HG03469 (cell line): Measurements from ENCODE around the gene ST14.
"Not testable (repeated sequence)": the region's sequence is repeated elsewhere in the genome, so short reads cannot be mapped to it uniquely, and the experiment has no call there.

Experiments
- ATAC-seq: cut with Tn5 transposase; IDR thresholded peaks from one replicate; pipeline ENCODE4 v1.9.1; 2021; ENCODE audit warnings: mild to moderate bottlenecking, moderate library complexity, moderate number of reproducible peaks; ENCODE audit not compliant: unreplicated experiment

Gene ST14

DNA sequence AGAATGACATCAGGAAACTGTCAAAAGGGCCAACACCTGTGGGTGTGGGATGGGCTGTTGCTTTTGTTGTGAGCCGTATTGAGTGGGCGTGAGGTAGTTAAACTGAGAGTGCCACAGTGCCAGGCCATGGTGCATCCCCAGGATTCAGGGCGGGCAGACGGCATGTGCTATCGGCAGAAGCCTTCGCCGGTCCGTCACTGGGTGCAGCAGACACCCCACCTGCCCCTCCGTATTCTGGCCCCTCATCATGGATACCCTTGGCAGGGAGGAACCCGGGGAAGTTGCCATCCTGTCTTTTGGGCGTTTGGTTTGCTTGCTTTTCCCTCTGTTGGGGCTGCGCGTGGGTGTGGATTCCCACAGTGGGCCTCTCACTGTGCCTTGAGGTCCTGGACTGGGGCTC, 27.5 kb downstream of the ST14 start:
- ATAC-seq = no peak

DNA sequence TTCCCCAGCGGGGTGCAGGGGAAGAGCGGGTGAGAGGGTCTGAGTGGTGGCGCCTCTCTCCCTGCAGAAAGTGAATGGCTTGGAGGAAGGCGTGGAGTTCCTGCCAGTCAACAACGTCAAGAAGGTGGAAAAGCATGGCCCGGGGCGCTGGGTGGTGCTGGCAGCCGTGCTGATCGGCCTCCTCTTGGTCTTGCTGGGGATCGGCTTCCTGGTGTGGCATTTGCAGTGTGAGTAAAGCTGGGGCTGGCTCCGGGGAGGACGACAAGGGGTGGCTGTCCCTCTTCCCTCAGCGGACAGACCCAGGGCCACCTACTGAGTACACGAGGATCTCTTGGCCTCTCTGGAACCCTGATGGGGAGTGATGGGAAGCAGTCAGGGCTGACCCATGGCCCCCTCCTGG, 28.5 kb downstream of the ST14 start:
- no peak for ATAC-seq

DNA sequence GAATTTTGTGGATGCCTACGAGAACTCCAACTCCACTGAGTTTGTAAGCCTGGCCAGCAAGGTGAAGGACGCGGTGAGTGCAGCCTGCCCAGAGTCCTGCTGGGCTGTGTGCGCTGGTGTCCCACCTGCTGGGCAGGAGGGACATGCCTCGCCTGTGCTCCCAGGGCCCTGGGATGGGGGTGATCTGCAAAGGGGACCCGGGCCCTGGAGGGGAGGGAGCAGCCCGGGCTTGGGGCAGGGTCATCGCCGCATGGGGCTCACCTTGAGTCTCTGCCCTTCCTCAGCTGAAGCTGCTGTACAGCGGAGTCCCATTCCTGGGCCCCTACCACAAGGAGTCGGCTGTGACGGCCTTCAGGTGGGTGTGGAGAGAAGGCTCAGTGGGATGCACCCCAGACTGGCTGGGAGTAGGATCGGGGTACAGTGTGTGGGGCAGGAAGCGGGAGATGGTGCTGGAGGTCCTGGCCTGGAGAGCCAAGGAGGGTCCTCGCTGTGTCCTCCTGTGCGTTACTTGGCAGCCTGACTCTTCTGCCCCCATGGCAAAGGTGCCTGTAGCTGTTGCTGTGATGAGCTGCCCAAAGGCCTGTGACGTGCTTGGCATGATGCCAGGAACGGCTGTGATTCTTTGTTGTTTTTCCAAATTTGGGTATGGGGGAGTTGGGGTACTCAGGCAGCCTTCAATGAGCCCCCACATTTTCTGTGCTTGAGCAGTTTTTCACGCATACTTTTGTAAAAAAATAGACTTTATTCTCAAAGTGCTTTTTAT, 29.2 kb downstream of the ST14 start:
- no peak for ATAC-seq

DNA sequence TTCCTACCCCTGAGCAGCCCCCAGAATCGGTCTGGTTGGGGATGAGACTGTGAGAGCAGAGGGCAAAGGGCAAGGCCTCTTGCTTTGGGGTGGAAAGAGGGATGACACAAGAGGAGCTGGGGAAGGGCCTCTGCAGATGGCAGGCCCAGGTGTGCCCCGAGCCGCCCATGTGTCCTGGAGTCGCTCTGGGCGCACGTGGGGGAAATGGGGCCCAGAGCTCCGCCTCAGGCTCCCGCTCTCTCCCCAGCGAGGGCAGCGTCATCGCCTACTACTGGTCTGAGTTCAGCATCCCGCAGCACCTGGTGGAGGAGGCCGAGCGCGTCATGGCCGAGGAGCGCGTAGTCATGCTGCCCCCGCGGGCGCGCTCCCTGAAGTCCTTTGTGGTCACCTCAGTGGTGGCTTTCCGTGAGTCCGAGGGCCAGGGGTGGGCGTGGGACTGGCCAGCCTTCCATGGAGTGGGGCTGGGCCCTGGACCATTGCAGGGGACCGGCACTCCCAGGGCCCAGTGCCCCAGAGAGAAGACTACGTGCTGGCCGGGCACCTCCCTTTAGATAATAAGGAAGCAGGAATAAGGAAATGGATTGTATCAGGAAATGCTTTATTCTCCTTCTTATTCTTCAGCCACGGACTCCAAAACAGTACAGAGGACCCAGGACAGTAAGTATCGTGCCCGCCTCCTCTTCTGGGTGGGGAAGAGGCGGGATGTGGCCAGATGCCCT, 30.1 kb downstream of the ST14 start:
- no peak for ATAC-seq

DNA sequence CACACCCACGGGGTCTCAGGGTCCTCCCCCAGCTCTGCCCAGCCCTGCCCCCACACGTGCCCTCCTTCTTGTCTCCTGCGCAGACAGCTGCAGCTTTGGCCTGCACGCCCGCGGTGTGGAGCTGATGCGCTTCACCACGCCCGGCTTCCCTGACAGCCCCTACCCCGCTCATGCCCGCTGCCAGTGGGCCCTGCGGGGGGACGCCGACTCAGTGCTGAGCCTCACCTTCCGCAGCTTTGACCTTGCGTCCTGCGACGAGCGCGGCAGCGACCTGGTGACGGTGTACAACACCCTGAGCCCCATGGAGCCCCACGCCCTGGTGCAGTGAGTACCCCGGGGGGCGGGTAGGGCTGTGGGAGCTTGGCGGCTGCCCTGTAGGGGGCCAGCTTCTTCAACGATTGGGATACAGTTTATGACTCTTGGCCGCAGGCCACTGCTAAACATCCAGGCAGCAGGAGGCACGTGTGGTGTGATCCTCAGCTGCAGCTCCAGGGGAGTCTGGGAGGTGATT, 30.8 kb downstream of the ST14 start:
- no peak for ATAC-seq

DNA sequence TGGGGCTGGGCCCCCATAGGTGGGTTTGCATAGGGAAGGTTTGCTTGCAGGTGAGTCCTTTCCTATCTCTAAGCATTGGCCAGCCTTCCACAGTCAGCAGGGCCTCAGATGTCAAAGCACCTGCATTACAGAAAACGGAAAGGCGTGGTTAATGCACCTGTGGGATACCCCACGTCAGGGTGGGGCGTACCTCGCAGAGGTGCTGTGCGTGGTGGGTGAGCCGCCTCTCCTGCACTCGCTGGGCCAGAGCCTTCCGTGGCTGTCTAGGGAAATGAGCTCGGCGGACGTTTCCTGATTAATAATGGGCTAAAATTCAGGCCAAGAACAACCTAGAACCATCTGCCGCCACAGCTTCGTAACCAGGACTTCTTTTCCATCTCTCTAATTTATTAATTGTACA, 32.3 kb downstream of the ST14 start:
- no peak for ATAC-seq

DNA sequence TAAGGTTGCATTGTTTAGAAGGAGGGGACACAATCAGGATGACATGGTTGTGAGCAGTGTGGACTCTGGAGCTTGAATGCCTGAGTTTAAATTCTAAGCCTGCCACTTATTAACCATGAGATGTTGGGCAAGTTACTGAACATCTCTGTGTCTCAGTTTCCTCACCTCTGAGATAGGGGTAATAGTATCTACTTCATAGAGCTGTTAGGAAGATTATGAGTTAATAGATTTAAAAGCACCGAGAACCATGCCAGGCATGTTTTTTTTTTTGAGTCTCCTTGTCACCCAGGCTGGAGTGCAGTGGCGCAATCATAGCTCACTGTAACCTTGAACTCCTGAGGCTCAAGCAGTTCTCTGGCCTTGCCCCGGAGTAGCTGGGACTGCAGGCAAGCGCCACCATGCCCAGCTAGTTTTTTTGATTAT, 33.3 kb downstream of the ST14 start:
- no peak for ATAC-seq

DNA sequence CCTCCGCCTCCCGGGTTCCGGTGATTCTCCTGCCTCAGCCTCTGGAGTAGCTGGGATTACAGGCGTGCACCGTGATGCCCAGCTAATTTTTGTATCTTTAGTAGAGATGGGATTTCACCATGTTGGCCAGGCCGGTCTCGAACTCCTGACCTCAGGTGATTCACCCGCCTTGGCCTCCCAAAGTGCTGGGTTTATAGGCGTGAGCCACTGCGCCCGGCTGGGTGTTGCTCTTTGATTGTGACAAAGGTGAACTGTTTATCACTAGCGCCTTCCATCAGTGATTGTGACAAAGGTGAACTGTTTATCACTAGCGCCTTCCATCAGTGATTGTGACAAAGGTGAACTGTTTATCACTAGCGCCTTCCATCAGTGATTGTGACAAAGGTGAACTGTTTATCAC, 34.0 kb downstream of the ST14 start:
- ATAC-seq = not testable (repeated sequence)

DNA sequence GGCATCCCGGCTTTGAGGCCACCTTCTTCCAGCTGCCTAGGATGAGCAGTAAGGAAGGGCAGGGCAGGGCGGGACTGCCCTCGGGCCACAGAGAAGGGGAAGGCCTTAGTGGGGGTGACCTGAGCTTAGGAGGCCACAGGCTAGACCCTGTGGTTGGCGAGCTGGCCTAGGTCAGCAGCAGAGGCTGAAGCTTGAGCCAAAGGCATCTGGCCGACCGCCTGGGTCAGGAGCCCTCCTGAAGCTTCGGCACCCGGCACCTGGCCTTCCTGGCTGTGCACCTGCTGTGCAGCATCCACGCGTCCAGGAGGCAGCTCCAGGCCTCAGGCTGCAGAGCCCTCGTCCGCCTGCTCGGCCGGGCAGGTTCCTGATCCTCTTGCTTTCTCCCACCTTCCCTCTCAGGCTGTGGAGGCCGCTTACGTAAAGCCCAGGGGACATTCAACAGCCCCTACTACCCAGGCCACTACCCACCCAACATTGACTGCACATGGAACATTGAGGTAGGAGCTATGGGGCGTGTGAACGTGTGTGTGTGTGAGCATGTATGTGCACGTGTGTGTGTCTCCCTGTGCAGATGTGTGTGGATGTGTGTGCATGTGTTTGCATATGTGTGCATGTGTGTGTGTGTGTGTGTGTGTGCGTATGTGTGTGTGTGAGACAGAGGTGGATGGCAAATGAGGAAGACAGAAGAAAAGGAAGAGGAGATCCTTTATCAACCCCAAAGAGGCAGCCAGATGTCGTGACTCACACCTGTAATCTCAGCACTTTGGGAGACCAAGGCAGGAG, 34.9 kb downstream of the ST14 start:
- no peak for ATAC-seq

DNA sequence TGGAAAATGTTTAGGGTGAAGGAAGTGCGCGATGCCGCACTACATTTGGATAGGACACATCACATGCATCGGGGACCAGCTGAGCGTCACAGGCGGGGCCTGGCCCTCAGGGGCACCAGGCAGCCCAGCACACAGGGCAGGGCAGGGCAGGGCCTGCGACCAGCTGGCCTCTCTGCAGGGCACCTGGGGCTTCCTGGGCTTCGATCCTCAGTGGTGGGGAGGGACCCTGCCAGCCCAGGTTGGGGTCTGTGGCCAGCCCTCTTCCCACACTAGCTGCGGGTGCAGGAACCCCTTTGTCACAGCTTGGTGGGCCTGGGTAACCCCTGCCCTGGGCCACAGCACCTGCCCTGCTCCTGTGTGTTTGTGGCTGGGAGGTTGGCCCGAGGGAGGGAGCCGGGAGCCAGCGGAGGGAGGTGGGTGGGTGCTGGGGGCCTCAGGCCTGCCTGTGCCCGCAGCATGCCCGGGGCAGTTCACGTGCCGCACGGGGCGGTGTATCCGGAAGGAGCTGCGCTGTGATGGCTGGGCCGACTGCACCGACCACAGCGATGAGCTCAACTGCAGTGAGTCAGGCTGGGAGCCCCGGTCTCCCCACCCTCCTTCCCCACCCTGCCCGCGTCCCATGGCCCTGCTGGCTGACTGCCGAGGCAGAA, 37.9 kb downstream of the ST14 start:
- ATAC-seq = no peak

DNA sequence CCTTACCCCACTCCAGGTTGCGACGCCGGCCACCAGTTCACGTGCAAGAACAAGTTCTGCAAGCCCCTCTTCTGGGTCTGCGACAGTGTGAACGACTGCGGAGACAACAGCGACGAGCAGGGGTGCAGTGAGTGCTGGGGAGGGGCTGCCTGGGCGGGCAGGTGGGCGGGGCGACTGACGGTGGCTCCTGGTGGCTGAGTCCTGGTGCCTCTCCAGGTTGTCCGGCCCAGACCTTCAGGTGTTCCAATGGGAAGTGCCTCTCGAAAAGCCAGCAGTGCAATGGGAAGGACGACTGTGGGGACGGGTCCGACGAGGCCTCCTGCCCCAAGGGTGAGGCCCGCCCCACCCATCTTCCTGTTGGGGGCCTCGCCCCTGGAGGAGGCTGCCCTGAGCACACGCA, 38.7 kb downstream of the ST14 start:
- no peak for ATAC-seq

DNA sequence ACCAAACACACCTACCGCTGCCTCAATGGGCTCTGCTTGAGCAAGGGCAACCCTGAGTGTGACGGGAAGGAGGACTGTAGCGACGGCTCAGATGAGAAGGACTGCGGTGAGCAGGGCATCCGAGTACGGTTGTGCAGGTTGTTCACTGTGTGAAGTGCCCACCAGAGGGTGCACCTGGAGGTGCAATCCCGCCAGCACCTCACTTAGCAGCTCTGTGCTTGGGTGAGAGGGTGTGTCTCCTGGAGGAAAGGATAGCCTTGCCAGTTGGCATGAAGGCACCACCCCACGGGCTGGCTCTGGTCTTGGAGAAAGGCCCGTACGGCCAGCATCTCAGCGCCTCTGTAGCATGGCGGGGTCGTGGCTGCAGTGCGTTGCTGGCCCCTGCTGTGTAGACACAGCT, 39.4 kb downstream of the ST14 start:
- no peak for ATAC-seq

DNA sequence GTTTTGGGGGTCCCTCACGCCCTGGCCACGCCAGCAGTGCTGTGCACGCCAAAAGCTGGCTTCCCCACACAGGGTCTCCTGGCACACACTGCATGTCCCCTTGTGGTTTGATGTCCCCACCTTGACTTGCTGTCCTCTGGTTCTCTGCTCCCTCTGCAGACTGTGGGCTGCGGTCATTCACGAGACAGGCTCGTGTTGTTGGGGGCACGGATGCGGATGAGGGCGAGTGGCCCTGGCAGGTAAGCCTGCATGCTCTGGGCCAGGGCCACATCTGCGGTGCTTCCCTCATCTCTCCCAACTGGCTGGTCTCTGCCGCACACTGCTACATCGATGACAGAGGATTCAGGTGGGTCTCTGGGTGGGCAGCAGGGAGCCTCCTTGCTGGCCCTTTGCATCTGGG, 40.2 kb downstream of the ST14 start:
- no peak for ATAC-seq

DNA sequence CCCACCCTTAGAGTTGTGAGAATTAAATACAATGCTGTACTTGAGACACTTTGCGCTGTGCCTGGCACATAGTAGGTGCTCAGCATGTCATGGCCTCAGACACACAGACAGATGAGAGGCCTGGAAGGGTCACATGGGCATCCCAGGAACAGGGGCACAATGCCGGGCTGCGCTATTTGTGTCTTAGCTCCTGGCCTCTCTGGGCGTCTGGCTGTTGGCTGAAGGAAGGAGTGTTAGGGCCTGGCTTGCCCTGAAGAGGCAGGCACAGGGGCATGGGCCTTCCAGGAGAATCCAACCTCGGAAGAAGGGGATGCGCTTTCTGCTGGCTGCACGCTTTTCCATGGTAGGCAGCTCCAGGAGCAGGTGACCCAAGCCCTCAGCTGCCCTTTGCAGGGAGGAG, 41.4 kb downstream of the ST14 start:
- ATAC-seq = no peak

DNA sequence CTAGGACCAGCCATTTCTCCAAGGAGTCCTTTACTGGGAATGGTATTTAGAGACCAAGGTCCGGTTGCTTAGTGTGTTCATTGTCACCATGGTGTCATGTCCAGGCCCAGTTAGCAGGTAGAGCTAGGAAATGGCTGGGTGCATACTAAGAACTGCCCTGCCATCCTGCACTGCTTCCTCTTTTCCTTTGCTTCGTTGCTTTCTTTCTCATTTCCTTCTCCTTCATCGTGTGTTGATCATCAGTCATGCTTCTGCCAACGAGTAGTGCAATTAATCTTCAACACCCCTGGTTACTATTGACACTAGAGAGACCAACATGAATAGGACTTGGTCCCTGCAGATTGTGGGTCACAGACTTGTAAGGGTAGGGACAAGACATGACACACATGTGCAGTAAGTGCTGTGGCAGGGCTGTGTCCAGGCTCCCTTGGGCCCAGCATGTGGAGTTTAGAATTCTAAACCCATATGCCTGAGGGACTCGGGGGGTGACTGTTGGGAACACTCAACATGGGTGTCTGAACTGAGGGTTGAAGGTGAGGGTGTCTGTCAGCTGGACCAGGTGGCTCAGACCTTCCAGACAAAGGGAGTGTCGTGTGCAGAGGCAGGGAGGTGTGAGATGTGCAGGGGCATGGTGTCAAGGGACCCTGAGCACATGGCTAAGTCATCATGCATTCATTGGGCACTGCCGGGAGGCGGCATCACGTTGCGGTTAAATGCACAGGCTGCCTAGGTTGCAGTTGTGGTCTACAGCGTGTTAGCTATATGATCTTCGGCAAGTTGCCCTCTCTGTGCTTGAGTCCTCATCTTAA, 42.6 kb downstream of the ST14 start:
- ATAC-seq = no peak

DNA sequence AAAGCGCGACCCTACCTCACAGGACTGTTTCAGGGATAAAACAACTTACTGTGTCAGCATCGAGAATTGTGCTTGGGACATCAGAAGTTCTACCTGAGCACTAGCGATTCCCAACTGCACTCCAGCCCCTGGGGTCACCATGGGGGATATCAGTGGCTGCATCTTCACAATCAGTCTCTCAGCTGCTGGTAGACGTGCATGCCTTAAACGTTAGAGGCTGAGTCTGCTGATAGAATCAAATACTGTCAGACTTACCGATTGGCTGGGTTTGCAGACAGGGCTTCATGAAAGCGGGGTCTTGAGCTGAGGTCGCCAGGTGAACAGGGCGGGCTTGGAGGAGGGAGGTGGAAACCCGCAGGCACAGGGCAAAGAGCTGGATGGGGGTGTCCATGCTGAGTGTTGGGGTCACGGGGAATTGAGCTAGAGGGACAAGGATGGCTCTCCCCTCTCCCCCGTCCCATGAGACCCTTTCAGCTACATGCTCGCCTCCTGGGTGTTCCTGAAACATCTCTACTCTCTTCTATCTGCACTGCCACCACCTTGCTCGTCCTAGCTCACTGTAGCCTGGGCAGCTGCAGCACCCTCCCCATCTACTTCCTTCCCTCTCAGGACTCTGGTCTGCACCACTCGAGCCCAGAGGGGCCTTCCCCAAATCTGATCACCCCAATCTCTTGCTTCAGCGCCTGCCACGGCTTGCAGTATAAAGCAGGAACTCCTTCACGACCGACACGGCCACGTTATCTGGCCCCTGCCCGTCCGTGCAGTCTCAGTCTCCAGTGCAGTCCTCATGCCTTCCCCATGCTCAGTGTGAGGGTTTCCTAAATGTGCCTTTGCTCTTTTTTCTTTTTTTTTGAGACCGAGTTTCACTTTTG, 43.5 kb downstream of the ST14 start:
- ATAC-seq = no peak

DNA sequence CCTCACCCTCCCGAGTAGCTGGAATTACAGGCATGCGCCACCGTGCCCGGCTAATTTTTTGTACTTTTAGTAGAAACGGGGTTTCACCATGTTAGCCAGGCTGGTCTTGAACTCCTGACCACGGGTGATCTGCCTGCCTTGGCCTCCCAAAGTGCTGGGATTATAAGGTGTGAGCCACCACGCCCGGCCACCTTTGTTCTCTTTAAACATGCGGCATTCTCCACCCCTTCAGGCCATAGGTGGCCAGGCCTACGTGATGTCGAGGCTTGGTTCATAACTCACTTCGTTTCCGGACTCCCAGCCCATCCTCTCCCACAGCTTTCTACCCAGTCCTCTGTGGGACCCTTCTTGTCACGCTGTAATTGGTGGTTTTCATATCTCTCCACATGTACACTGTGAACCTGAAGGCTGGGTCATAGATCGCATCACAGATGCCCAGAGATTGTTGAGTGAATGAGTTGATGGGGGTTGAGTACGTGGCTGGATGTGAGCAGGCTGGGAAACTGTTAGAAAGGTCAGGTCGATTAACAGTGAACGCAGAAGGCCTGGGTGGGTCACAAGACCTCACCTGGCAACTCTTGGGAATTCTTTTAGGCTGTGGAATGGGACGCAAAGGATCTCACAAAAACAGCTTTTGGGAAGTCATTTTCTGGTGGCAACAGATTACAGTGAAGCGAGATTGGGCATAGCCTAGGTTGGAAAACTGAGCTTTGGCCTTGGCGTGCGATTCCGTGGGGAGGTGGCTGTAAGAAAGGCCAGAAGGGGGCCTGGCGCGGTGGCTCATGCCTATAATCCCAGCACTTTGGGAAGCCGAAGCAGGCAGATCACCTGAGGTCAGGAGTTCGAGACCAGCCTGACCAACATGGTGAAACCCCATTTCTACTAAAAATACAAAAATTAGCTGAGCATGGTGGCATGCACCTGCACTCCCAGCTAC, 44.5 kb downstream of the ST14 start:
- no peak for ATAC-seq

DNA sequence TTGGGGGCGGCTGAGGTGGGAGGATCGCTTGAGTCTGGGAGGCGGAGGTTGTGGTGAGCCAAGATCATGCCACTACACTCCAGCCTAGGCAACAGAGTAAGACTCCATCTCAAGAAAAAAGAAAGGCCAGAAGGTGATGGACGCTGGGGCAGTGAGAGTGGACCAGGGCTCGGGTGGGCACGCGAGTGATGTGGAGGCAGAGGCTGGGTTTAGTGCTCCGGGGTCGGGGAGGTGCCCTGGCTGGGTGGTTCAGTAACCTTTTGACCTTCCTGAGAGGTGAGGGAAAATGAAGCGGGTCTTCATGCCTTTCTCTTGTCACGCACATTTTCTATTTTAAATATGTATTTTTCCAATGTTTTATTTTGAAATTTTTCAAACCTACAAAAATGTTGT, 45.1 kb downstream of the ST14 start:
- no peak for ATAC-seq
